ENCODE measurements around the gene LRRFIP2.

DNA sequence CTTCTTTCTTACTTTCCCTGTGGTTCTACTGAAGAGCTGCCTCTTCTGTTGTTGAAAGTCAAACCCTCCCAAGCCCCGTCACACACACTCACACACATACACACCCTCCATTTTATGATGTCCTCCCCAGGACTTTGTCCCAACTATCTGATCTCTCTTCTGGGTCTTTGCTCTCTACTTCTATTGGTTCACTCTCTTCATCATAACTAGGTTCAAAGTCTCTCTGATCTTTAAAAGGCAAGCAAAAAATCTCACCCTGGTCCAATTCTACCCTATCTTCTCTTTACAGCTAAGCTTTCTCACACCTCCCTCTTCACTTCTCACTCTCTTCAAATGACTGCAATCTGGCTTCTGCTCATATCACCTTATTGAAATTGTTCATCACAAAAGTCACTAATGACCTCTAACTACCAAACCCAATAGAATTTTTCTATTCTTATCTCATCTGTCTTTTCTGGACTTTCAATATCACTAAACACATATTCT, 34.8 kb downstream of the LRRFIP2 start:
- TF ChIP-seq, protein P1, sequence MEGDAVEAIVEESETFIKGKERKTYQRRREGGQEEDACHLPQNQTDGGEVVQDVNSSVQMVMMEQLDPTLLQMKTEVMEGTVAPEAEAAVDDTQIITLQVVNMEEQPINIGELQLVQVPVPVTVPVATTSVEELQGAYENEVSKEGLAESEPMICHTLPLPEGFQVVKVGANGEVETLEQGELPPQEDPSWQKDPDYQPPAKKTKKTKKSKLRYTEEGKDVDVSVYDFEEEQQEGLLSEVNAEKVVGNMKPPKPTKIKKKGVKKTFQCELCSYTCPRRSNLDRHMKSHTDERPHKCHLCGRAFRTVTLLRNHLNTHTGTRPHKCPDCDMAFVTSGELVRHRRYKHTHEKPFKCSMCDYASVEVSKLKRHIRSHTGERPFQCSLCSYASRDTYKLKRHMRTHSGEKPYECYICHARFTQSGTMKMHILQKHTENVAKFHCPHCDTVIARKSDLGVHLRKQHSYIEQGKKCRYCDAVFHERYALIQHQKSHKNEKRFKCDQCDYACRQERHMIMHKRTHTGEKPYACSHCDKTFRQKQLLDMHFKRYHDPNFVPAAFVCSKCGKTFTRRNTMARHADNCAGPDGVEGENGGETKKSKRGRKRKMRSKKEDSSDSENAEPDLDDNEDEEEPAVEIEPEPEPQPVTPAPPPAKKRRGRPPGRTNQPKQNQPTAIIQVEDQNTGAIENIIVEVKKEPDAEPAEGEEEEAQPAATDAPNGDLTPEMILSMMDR (IDR thresholded peaks at IDR 0.05) = no peak
- no peak for TF ChIP-seq EP300 (IDR thresholded peaks at IDR 0.05)
